ENCODE data around the gene DOK5. TPM values are rescaled to one million over a fixed set of nuclear protein-coding genes. Genes with fewer than 3 reads are reported as not detected.

The DOK5 gene
- total RNA-seq, 4 donors from 2014 or later, result 0.55 to 48.6 (median 1.3) TPM; not detected in 1

- H3K4me3 ChIP-seq, result no peak overlapping the region
- DNase-seq, result no peak
- intact Hi-C loops (cut with DNase I; ENCODE audit: low total_unique reads) (no loop called here), in situ Hi-C loops (cut with MboI; ENCODE audit: low pct_ligation_motif_present in 1 of 4, low pct_unique_long_range_greater_than_20kb in 1 of 4, low sequenced_read_pairs in 3 of 4) (no loop called here)
- no peaks in the 10 kb centered on the region for H3K27me3 ChIP-seq
- no peaks in the 10 kb centered on the region for H3K9me3 ChIP-seq
- WGBS, 2 donors (ENCODE audit: low coverage in 1 of 2), result 63 to 86% methylated on average over 1 to 4 of the region's 4 CpGs
- H3K4me1 ChIP-seq, result no peaks in the 10 kb centered on the region
- no peaks in the 10 kb centered on the region for H3K36me3 ChIP-seq
- no peak overlapping the region for H3K27ac ChIP-seq
- no peak for TF ChIP-seq CTCF (IDR thresholded peaks at IDR 0.05)
- TF ChIP-seq EP300 (IDR thresholded peaks at IDR 0.05; ENCODE audit: low read depth), result no peak
- no peak for TF ChIP-seq POLR2A (IDR thresholded peaks at IDR 0.05)
- no peak for TF ChIP-seq POLR2AphosphoS5 (IDR thresholded peaks at IDR 0.05)
Measured at GRCh38 chr20:54534101-54534500, 58.7 kb downstream of the DOK5 start.

DNA sequence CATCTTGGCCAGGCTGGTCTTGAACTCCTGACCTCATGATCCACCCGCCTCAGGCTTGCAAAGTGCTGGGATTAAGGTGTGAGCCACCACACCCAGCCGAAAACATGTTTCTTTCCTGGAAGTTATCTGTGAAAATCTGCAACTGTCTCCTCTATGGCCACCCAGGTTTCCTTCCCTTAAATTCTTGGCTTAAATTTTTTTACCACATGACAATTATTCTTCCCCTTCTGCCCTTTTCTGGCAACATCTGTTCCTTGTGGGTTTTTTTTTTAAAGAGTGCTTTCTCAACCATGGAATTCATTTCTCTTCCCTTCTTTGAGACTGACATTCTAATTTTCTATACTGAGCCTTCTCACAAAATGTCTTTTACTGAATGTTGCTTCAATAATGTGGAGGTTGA is 59.6 kb downstream of the DOK5 start:
- Histone ChIP-seq H3K4me1 (no peaks in the 10 kb centered on the region), H3K27ac (no peak overlapping the region), H3K4me3 (no peak overlapping the region), H3K27me3 (no peaks in the 10 kb centered on the region), H3K36me3 (no peaks in the 10 kb centered on the region), H3K9me3 (no peaks in the 10 kb centered on the region)
- 35% methylated on average over 2 of the region's 2 CpGs; no CpG with 5 or more reads in 1 of the 2 donors for WGBS, 2 donors (ENCODE audit: low coverage in 1 of 2)
- TF ChIP-seq EP300 (IDR thresholded peaks at IDR 0.05; ENCODE audit: low read depth), result no peak
- no peak for TF ChIP-seq POLR2AphosphoS5 (IDR thresholded peaks at IDR 0.05)
- no peak for TF ChIP-seq POLR2A (IDR thresholded peaks at IDR 0.05)
- TF ChIP-seq CTCF (IDR thresholded peaks at IDR 0.05), result no peak
- in situ Hi-C loops (cut with MboI; ENCODE audit: low pct_ligation_motif_present in 1 of 4, low pct_unique_long_range_greater_than_20kb in 1 of 4, low sequenced_read_pairs in 3 of 4) (no loop called here), intact Hi-C loops (cut with DNase I; ENCODE audit: low total_unique reads) (no loop called here)
- no peak for DNase-seq

DNA sequence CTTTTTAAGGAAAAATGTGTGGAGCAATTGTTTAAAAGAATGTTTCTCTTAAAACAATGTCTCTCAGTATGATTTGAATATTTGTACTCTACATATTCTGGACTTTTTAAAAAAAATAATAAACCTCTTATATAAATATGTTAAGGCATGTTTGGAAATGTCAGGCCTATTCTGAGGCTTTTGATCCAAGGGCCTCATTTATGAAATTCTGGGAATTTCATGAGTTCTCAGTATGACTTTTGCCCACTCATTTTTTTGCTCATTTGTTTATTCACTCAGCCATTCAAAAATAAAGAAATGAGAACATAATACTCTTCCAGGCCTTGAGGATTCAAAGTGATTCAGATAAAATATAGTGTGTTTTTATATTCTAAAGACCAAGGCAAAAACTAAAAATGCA is 60.4 kb downstream of the DOK5 start:
- no peaks in the 10 kb centered on the region for H3K36me3 ChIP-seq
- DNase-seq, result no peak
- no peaks in the 10 kb centered on the region for H3K4me1 ChIP-seq
- TF ChIP-seq CTCF (IDR thresholded peaks at IDR 0.05) (no peak), POLR2A (IDR thresholded peaks at IDR 0.05) (no peak), POLR2AphosphoS5 (IDR thresholded peaks at IDR 0.05) (no peak), EP300 (IDR thresholded peaks at IDR 0.05; ENCODE audit: low read depth) (no peak)
- in situ Hi-C loops (cut with MboI; ENCODE audit: low pct_ligation_motif_present in 1 of 4, low pct_unique_long_range_greater_than_20kb in 1 of 4, low sequenced_read_pairs in 3 of 4), result no loop called here
- H3K27me3 ChIP-seq, result no peaks in the 10 kb centered on the region
- intact Hi-C loops (cut with DNase I; ENCODE audit: low total_unique reads), result no loop called here
- H3K4me3 ChIP-seq, result no peak overlapping the region
- H3K9me3 ChIP-seq, result no peaks in the 10 kb centered on the region
- no peak overlapping the region for H3K27ac ChIP-seq

DNA sequence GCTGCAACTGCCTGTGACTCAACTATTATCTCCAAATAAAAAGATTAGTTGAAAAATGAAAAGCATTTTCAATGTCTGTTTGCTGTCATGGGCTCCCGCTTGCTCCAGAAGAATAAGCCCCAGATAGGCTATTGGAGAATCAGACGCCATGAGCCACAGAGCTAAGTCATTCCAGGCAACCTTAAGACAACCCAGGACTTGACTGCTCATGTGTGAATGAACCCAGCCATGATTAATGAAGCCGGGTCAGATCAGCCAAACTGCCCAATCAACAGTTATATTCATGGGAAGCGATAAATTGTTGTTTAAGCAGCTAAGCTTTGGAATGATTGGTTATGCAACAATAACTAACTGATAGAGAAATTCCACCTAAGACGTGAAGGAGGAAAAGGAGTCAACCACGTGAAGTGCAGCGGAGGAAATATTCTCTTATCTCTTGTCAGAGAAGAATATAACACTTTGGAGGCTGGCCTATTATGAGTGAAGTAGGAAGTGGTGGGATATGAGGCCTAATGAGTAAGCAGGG is 64.2 kb downstream of the DOK5 start:
- intact Hi-C loops (cut with DNase I; ENCODE audit: low total_unique reads), result no loop called here
- WGBS, 2 donors (ENCODE audit: low coverage in 1 of 2), result 75 to 90% methylated on average over 6 to 7 of the region's 7 CpGs
- Histone ChIP-seq H3K27me3 (no peaks in the 10 kb centered on the region), H3K9me3 (no peaks in the 10 kb centered on the region), H3K27ac (no peak overlapping the region), H3K4me3 (no peak overlapping the region), H3K4me1 (no peaks in the 10 kb centered on the region), H3K36me3 (no peaks in the 10 kb centered on the region)
- TF ChIP-seq EP300 (IDR thresholded peaks at IDR 0.05; ENCODE audit: low read depth), result no peak
- no peak for TF ChIP-seq CTCF (IDR thresholded peaks at IDR 0.05)
- TF ChIP-seq POLR2A (IDR thresholded peaks at IDR 0.05), result no peak
- TF ChIP-seq POLR2AphosphoS5 (IDR thresholded peaks at IDR 0.05), result no peak
- in situ Hi-C loops (cut with MboI; ENCODE audit: low pct_ligation_motif_present in 1 of 4, low pct_unique_long_range_greater_than_20kb in 1 of 4, low sequenced_read_pairs in 3 of 4), result no loop called here
- DNase-seq, result no peak
